OCI-LY7 (cell line): ENCODE results near the gene EXOC6B. TPM values are rescaled to one million over a fixed set of nuclear protein-coding genes. Genes with fewer than 3 reads are reported as not detected.

Source experiments
- BruUV-seq: library from RNA; stranded (reverse); fragments of 400-500 nt; replicated peaks from 2 replicates; lab custom pipeline; 2021; lab: Mats Ljungman, UMichigan
- CTCF ChIA-PET: fragments of 300-600 bp; sonication (Branson Sonifier 250); formaldehyde crosslinking; loops from one replicate; lab custom pipeline; 2022; ENCODE audit warnings: antibody characterized with exemption; ENCODE audit not compliant: unreplicated experiment; lab: Charles Lee
- POLR2A ChIA-PET: fragments of 300-600 bp; sonication (Branson Sonifier 250); formaldehyde crosslinking; loops from one replicate; lab custom pipeline; 2022; ENCODE audit warnings: antibody characterized with exemption; lab: Charles Lee
- DNase-seq: peaks from one replicate; pipeline ENCODE4 v3.0.0-alpha.2; 2015; ENCODE audit warnings: low spot score
- H2AFZ ChIP-seq: fragments of 200-600 bp; sonication (generic), shearing (Covaris generic); 2 replicates; pipeline ENCODE4 v1.6.1; 2014; ENCODE audit warnings: mild to moderate bottlenecking, antibody characterized with exemption, low read length, moderate library complexity
- H3K27ac ChIP-seq: fragments of 200-600 bp; sonication (generic); 2 replicates; pipeline ENCODE4 v1.5.1; 2014; ENCODE audit warnings: mixed run types, low read depth, mild to moderate bottlenecking, moderate library complexity, low read length, inconsistent platforms; ENCODE audit not compliant: poor library complexity, severe bottlenecking
- H3K36me3 ChIP-seq: fragments of 200-600 bp; sonication (generic); 2 replicates; pipeline ENCODE4 v1.6.1; 2014; ENCODE audit warnings: mild to moderate bottlenecking, antibody characterized with exemption, low read length, moderate library complexity, mixed read lengths; ENCODE audit not compliant: insufficient read depth
- H3K4me1 ChIP-seq: fragments of 200-600 bp; sonication (generic); 2 replicates; pipeline ENCODE4 v1.5.1; 2014; ENCODE audit warnings: mild to moderate bottlenecking, low read length; ENCODE audit not compliant: insufficient read depth, poor library complexity, severe bottlenecking
- H3K4me2 ChIP-seq: fragments of 200-600 bp; sonication (generic); 2 replicates; pipeline ENCODE4 v1.6.1; 2014; ENCODE audit warnings: mild to moderate bottlenecking, low read length
- H3K4me3 ChIP-seq: fragments of 200-600 bp; sonication (generic); 2 replicates; pipeline ENCODE4 v1.5.1; 2014; ENCODE audit warnings: mild to moderate bottlenecking, low read depth, low read length; ENCODE audit not compliant: poor library complexity, severe bottlenecking
- H3K79me2 ChIP-seq: fragments of 200-600 bp; sonication (generic); 2 replicates; pipeline ENCODE4 v1.6.1; 2016; ENCODE audit warnings: low read depth, mild to moderate bottlenecking, low read length, moderate library complexity, mixed read lengths; ENCODE audit not compliant: insufficient read depth
- H3K9me2 ChIP-seq: fragments of 200-600 bp; sonication (generic); 2 replicates; pipeline ENCODE4 v1.6.1; 2016; ENCODE audit warnings: mild to moderate bottlenecking, low read length, mixed read lengths; ENCODE audit not compliant: insufficient read depth
- H3K9me3 ChIP-seq: fragments of 200-600 bp; sonication (generic); 2 replicates; pipeline ENCODE4 v1.6.1; 2014; ENCODE audit warnings: mild to moderate bottlenecking, mixed run types, low read length, mixed read lengths
- H4K20me1 ChIP-seq: fragments of 200-600 bp; sonication (generic); 2 replicates; pipeline ENCODE4 v1.6.1; 2014; ENCODE audit warnings: mild to moderate bottlenecking, antibody characterized with exemption, low read length, moderate library complexity, mixed read lengths; ENCODE audit not compliant: insufficient read depth
- CTCF ChIP-seq: fragments of 200-600 bp; sonication (generic); conservative IDR thresholded peaks from 2 replicates; pipeline ENCODE4 v1.5.1; 2014; ENCODE audit warnings: mild to moderate bottlenecking, antibody characterized with exemption, low read length, moderate library complexity, mixed read lengths
- EZH2phosphoT487 ChIP-seq: fragments of 200-600 bp; sonication (generic); IDR thresholded peaks from 2 replicates; pipeline ENCODE4 v1.6.1; 2018; ENCODE audit warnings: low read depth, borderline replicate concordance, mild to moderate bottlenecking, mixed run types, antibody characterized with exemption, low read length, moderate library complexity, mixed read lengths
- intact Hi-C: fragments of 100-400 bp; cut with micrococcal nuclease; formaldehyde crosslinking; loops from one replicate; pipeline ENCODE4 v1.10.0; 2022; ENCODE audit not compliant: unreplicated experiment
- total RNA-seq, 2 experiments: library from RNA; depleted of rRNA in 1 of 2; stranded (reverse); fragments of >200 nt in 1 of 2; shearing (Covaris generic) in 1 of 2; gene quantifications; 2 replicates each; pipeline ENCODE4 v1.2.3, GENCODE V29; 2014 to 2022

The EXOC6B gene
- total RNA-seq, 2 experiments from 2014 or later = 5.1 TPM; not detected in 1

- Histone ChIP-seq H3K4me2 (no peak overlapping the region), H3K9me2 (no peaks in the 10 kb centered on the region), H3K27ac (no peak overlapping the region), H3K9me3 (no peaks in the 10 kb centered on the region), H2AFZ (no peak overlapping the region), H3K36me3 (no peaks in the 10 kb centered on the region), H3K4me3 (no peak overlapping the region), H3K79me2 (no peaks in the 10 kb centered on the region), H4K20me1 (no peaks in the 10 kb centered on the region), H3K4me1 (no peaks in the 10 kb centered on the region)
- TF ChIP-seq EZH2phosphoT487 = no peak
- TF ChIP-seq CTCF = no peak
- DNase-seq = no peak
- CTCF ChIA-PET = no interaction called here
- POLR2A ChIA-PET = interaction anchor here (0.8 to 1.4 kb wide), 2 partner anchors 9 to 11 kb away, joined by 4 to 7 read pairs; no protein-coding TSS in a partner anchor
- intact Hi-C loops = no loop called here
- no TSS peak for BruUV-seq
These were observed 476.8 kb downstream of the EXOC6B start for GRCh38 chr2:72349016-72349415.

- no peak for TF ChIP-seq EZH2phosphoT487
- TF ChIP-seq CTCF = no peak
- Histone ChIP-seq H3K4me2 (no peak overlapping the region), H3K79me2 (no peaks in the 10 kb centered on the region), H3K4me1 (no peaks in the 10 kb centered on the region), H2AFZ (no peak overlapping the region), H4K20me1 (no peaks in the 10 kb centered on the region), H3K4me3 (no peak overlapping the region), H3K36me3 (no peaks in the 10 kb centered on the region), H3K9me2 (no peaks in the 10 kb centered on the region), H3K9me3 (no peaks in the 10 kb centered on the region), H3K27ac (no peak overlapping the region)
- ChIA-PET CTCF (no interaction called here), POLR2A (no interaction called here)
- intact Hi-C loops = no loop called here
- BruUV-seq = no TSS peak
- no peak for DNase-seq
These were observed 478.8 kb downstream of the EXOC6B start for GRCh38 chr2:72347081-72347480.

GRCh38 chr2:72341639-72342038 is 484.2 kb downstream of the EXOC6B start:
- no peaks in the 10 kb centered on the region for H3K9me2 ChIP-seq
- H3K9me3 ChIP-seq = no peaks in the 10 kb centered on the region
- ChIA-PET POLR2A (no interaction called here), CTCF (no interaction called here)
- H3K4me3 ChIP-seq = no peak overlapping the region
- no TSS peak for BruUV-seq
- no peak for TF ChIP-seq EZH2phosphoT487
- TF ChIP-seq CTCF = no peak
- no peak overlapping the region for H2AFZ ChIP-seq
- DNase-seq = no peak
- no peaks in the 10 kb centered on the region for H4K20me1 ChIP-seq
- H3K36me3 ChIP-seq = no peaks in the 10 kb centered on the region
- H3K27ac ChIP-seq = no peak overlapping the region
- H3K79me2 ChIP-seq = no peaks in the 10 kb centered on the region
- no peaks in the 10 kb centered on the region for H3K4me1 ChIP-seq
- intact Hi-C loops = no loop called here
- no peak overlapping the region for H3K4me2 ChIP-seq
